Tibial nerve (tissue), 4 donors: ENCODE measurements around the gene TGFB1. TPM values are rescaled to one million over a fixed set of nuclear protein-coding genes. Genes with fewer than 3 reads are reported as not detected.

Source experiments
- DNase-seq, 2 donors: peaks; one replicate each; pipeline ENCODE4 v3.0.0-alpha.2; 2019; ENCODE audit warnings: low spot score in 2 of 2
- H3K27ac ChIP-seq, 4 donors: fragments of 200-600 bp; sonication (generic) in 3 of 4; one replicate each; pipeline ENCODE4 v1.5.1; 2017 to 2019; ENCODE audit warnings: mild to moderate bottlenecking in 1 of 4
- H3K27me3 ChIP-seq, 2 donors: fragments of 200-600 bp; sonication (generic) in 1 of 2; one replicate each; pipeline versions ENCODE4 v1.5.1 to v1.6.0; 2017 to 2019
- H3K36me3 ChIP-seq, 3 donors: fragments of 200-600 bp; sonication (generic); one replicate each; pipeline ENCODE4 v1.5.1; 2018 to 2019
- H3K4me1 ChIP-seq, 4 donors: fragments of 200-600 bp; sonication (generic) in 3 of 4; one replicate each; pipeline ENCODE4 v1.5.1; 2017 to 2019
- H3K4me3 ChIP-seq, 4 donors: fragments of 200-600 bp; sonication (generic) in 3 of 4; one replicate each; pipeline ENCODE4 v1.5.1; 2017 to 2019; ENCODE audit warnings: mild to moderate bottlenecking in 1 of 4, moderate library complexity in 1 of 4
- H3K9me3 ChIP-seq, 4 donors: fragments of 200-600 bp; sonication (generic) in 3 of 4; one replicate each; pipeline ENCODE4 v1.5.1; 2017 to 2019
- EP300 ChIP-seq, 2 donors: sonication (generic); formaldehyde crosslinking; IDR thresholded peaks; one replicate each; pipeline ENCODE4 v1.6.1; 2017; ENCODE audit warnings: antibody characterized with exemption in 2 of 2, mild to moderate bottlenecking in 1 of 2
- POLR2A ChIP-seq, 2 donors: fragments of 450-650 bp; IDR thresholded peaks; one replicate each; pipeline ENCODE4 v1.6.1; 2017; ENCODE audit warnings: antibody characterized with exemption in 2 of 2, mild to moderate bottlenecking in 2 of 2, moderate library complexity in 2 of 2
- WGBS, 2 donors: methylation state at CpG; one replicate each; pipeline ENCODE4 v1.1.5; 2018; 5-methylcytosine and 5-hydroxymethylcytosine counted together
- total RNA-seq, 4 donors: library from RNA; depleted of rRNA; stranded (reverse); fragments of >200 nt; gene quantifications; one replicate each; pipeline ENCODE4 v1.1.0, GENCODE V29; 2016
- TF ChIP-seq, protein P1 (sequence below), 5 experiments: fragments of 200-600 bp in 3 of 5; fragments of 450-650 bp in 2 of 5; sonication (generic) in 3 of 5; IDR thresholded peaks; one replicate each; pipeline ENCODE4 v1.5.1; 2016 to 2019; ENCODE audit warnings: antibody characterized with exemption in 5 of 5, mild to moderate bottlenecking in 3 of 5, moderate library complexity in 2 of 5

The TGFB1 gene
- total RNA-seq, 4 donors from 2014 or later, result 14.6 to 31.8 (median 23.9) TPM

DNA sequence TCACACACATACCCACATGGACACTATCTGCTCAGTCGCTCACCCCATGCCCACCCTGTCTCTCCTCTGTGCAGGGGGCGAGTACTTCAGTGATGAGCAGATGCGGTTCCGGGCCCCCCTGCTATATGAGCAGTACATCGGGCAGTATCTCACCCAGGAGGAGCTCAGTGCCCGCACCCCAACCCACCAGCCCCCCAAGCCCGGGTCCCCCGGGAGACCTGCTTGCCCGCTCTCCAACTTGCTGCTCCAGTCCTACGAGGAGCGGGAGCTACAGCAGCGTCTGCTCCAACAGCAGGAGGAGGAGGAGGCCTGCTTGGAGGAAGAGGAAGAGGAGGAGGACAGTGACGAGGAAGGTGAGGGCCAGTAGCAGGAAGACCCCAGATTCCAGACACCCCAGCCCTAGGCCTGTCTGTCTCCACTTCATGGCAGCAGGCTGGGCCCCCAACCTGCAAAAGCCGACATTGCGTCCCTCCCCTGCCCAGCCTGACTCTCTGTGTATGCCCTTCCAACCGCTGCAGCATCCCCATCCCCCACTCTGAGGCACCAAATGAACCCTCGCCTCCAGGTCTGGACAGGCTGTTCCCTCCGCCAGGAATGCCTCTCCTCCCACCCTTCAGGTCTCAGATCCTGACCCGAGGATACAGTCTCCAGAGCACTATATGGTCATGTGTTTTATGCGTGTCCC is 34.1 kb downstream of the TGFB1 start:
- DNase-seq, result no peak
- H3K4me3 ChIP-seq, result no peak overlapping the region
- no peaks in the 10 kb centered on the region for H3K9me3 ChIP-seq
- H3K27me3 ChIP-seq, result no peaks in the 10 kb centered on the region
- 82 to 83% methylated on average over 18 to 20 of the region's 20 CpGs for WGBS, 2 donors
- no peak overlapping the region for H3K27ac ChIP-seq
- no peak for TF ChIP-seq POLR2A (IDR thresholded peaks at IDR 0.05)
- TF ChIP-seq, protein P1, sequence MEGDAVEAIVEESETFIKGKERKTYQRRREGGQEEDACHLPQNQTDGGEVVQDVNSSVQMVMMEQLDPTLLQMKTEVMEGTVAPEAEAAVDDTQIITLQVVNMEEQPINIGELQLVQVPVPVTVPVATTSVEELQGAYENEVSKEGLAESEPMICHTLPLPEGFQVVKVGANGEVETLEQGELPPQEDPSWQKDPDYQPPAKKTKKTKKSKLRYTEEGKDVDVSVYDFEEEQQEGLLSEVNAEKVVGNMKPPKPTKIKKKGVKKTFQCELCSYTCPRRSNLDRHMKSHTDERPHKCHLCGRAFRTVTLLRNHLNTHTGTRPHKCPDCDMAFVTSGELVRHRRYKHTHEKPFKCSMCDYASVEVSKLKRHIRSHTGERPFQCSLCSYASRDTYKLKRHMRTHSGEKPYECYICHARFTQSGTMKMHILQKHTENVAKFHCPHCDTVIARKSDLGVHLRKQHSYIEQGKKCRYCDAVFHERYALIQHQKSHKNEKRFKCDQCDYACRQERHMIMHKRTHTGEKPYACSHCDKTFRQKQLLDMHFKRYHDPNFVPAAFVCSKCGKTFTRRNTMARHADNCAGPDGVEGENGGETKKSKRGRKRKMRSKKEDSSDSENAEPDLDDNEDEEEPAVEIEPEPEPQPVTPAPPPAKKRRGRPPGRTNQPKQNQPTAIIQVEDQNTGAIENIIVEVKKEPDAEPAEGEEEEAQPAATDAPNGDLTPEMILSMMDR (IDR thresholded peaks at IDR 0.05), result no peak
- no peak for TF ChIP-seq EP300 (IDR thresholded peaks at IDR 0.05)
- H3K4me1 ChIP-seq, result peaks cover 0 to 36% (median 27%) of the 10 kb centered on the region in 4 donors
- H3K36me3 ChIP-seq, result peaks cover 0 to 80% (median 28%) of the 10 kb centered on the region in 3 donors

GRCh38 chr19:41318696-41319499 is 34.8 kb downstream of the TGFB1 start:
- Histone ChIP-seq H3K36me3 (peaks cover 0 to 86% (median 31%) of the 10 kb centered on the region in 3 donors), H3K27me3 (no peaks in the 10 kb centered on the region), H3K27ac (no peak overlapping the region), H3K4me1 (peaks cover 0 to 28% (median 20%) of the 10 kb centered on the region in 4 donors), H3K4me3 (no peak overlapping the region), H3K9me3 (no peaks in the 10 kb centered on the region)
- TF ChIP-seq, protein P1 (IDR thresholded peaks at IDR 0.05), result no peak
- TF ChIP-seq POLR2A (IDR thresholded peaks at IDR 0.05) (no peak), EP300 (IDR thresholded peaks at IDR 0.05) (no peak)
- 80 to 85% methylated on average over 18 of the region's 19 CpGs for WGBS, 2 donors
- DNase-seq, result no peak

DNA sequence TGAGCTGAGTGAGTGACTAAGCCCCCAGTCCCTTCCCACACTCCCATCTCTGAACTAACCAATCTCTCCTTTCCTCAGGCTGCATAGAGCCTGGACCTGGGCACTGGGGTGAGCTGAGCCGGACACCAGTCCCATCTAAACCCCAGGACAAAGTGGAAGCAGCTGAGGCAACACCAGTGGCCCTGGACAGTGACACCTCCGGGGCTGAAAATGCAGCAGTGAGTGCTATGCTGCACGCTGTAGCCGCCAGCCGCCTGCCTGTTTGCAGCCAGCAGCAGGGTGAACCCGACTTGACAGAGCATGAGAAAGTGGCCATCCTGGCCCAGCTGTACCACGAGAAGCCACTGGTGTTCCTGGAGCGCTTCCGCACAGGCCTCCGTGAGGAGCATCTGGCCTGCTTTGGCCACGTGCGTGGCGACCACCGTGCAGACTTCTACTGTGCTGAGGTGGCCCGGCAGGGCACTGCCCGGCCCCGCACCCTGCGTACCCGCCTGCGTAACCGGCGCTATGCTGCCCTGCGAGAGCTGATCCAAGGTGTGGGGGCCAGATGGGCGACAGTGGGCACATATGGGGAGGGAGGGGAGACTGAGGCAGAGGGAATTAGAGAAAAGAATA is 37.3 kb downstream of the TGFB1 start:
- TF ChIP-seq EP300 (IDR thresholded peaks at IDR 0.05) (no peak), POLR2A (IDR thresholded peaks at IDR 0.05) (no peak)
- TF ChIP-seq, protein P1 (IDR thresholded peaks at IDR 0.05), result no peak
- 92 to 98% methylated on average over 23 to 24 of the region's 24 CpGs for WGBS, 2 donors
- no peaks in the 10 kb centered on the region for H3K9me3 ChIP-seq
- peaks cover 0 to 85% (median 31%) of the 10 kb centered on the region in 3 donors for H3K36me3 ChIP-seq
- H3K4me1 ChIP-seq, result peaks cover 0 to 20% (median 6%) of the 10 kb centered on the region in 4 donors
- no peak overlapping the region for H3K4me3 ChIP-seq
- no peak for DNase-seq
- no peak overlapping the region for H3K27ac ChIP-seq
- no peaks in the 10 kb centered on the region for H3K27me3 ChIP-seq

GRCh38 chr19:41311613-41312012 is 42.1 kb downstream of the TGFB1 start:
- no peaks in the 10 kb centered on the region for H3K9me3 ChIP-seq
- no peak overlapping the region for H3K4me3 ChIP-seq
- no peak for TF ChIP-seq EP300 (IDR thresholded peaks at IDR 0.05)
- H3K36me3 ChIP-seq, result peaks cover 0 to 42% (median 9%) of the 10 kb centered on the region in 3 donors
- H3K27me3 ChIP-seq, result no peaks in the 10 kb centered on the region
- H3K27ac ChIP-seq, result no peak overlapping the region
- H3K4me1 ChIP-seq, result peaks cover 0 to 47% (median 27%) of the 10 kb centered on the region in 4 donors
- DNase-seq, result no peak
- WGBS, 2 donors, result 87 to 90% methylated on average over 8 of the region's 8 CpGs

GRCh38 chr19:41311072-41311471 is 42.6 kb downstream of the TGFB1 start:
- Histone ChIP-seq H3K9me3 (no peaks in the 10 kb centered on the region), H3K27ac (peak overlapping the region in 3 of 4 donors; percentile 93 to 99 (median 96)), H3K4me3 (peak overlapping the region; percentile 61 to 86 (median 74)), H3K27me3 (no peaks in the 10 kb centered on the region), H3K4me1 (peaks cover 0 to 47% (median 27%) of the 10 kb centered on the region in 4 donors), H3K36me3 (peaks cover 0 to 42% (median 10%) of the 10 kb centered on the region in 3 donors)
- WGBS, 2 donors, result 55 to 62% methylated on average over 5 of the region's 5 CpGs
- TF ChIP-seq, protein P1 (IDR thresholded peaks at IDR 0.05), result no peak
- TF ChIP-seq POLR2A (IDR thresholded peaks at IDR 0.05), result no peak
- TF ChIP-seq EP300 (IDR thresholded peaks at IDR 0.05), result no peak
- DNase-seq, result no peak
